ENCODE results near the gene SULT4A1.

DNA sequence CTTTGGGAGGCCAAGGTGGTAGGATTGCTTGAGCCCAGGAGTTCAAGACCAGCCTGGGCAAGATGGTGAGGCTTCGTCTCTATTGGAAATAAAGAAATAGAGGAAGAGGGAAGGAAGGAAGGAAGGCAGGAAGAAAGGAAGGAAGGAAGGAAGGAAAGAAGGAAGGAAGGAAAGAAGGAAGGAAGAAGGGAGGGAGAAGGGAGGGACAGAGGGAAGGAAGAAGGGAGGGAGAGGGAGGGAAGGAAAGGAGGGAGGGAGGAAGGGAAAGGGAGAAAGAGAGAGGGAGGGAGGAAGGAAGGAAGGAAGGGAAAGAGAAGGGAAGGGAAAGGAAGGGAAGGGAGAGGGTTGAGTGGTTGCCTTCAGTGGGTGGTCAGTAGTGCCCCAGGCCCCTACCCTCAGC is 47.4 kb upstream of the SULT4A1 start:
- TF ChIP-seq CTCF (IDR thresholded peaks at IDR 0.05 in 2 of 3, conservative IDR thresholded peaks at IDR 0.05 in 1 of 3; ENCODE audit: borderline replicate concordance in 1 of 3, insufficient read depth in 1 of 3, low read depth in 2 of 3, low read length in 2 of 3) (no peak), POLR2A (IDR thresholded peaks at IDR 0.05; ENCODE audit: borderline replicate concordance, extremely low read depth, insufficient read depth, insufficient read length) (no peak), ATF3 (IDR thresholded peaks at IDR 0.05) (no peak), CEBPB (IDR thresholded peaks at IDR 0.05; ENCODE audit: low read depth) (no peak), POLR2AphosphoS5 (IDR thresholded peaks at IDR 0.05; ENCODE audit: low read depth, low read length) (no peak), SP1 (IDR thresholded peaks at IDR 0.05; ENCODE audit: low read depth) (no peak), EGR1 (IDR thresholded peaks at IDR 0.05; ENCODE audit: low read depth) (no peak), ZNF274 (IDR thresholded peaks at IDR 0.05; ENCODE audit: low read depth, low read length) (no peak), YY1 (IDR thresholded peaks at IDR 0.05; ENCODE audit: extremely low read depth, insufficient replicate concordance, low read depth, low read length) (no peak)
- TF ChIP-seq, protein P1, sequence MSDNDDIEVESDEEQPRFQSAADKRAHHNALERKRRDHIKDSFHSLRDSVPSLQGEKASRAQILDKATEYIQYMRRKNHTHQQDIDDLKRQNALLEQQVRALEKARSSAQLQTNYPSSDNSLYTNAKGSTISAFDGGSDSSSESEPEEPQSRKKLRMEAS (IDR thresholded peaks at IDR 0.05), result no peak
- TF ChIP-seq, protein P2, sequence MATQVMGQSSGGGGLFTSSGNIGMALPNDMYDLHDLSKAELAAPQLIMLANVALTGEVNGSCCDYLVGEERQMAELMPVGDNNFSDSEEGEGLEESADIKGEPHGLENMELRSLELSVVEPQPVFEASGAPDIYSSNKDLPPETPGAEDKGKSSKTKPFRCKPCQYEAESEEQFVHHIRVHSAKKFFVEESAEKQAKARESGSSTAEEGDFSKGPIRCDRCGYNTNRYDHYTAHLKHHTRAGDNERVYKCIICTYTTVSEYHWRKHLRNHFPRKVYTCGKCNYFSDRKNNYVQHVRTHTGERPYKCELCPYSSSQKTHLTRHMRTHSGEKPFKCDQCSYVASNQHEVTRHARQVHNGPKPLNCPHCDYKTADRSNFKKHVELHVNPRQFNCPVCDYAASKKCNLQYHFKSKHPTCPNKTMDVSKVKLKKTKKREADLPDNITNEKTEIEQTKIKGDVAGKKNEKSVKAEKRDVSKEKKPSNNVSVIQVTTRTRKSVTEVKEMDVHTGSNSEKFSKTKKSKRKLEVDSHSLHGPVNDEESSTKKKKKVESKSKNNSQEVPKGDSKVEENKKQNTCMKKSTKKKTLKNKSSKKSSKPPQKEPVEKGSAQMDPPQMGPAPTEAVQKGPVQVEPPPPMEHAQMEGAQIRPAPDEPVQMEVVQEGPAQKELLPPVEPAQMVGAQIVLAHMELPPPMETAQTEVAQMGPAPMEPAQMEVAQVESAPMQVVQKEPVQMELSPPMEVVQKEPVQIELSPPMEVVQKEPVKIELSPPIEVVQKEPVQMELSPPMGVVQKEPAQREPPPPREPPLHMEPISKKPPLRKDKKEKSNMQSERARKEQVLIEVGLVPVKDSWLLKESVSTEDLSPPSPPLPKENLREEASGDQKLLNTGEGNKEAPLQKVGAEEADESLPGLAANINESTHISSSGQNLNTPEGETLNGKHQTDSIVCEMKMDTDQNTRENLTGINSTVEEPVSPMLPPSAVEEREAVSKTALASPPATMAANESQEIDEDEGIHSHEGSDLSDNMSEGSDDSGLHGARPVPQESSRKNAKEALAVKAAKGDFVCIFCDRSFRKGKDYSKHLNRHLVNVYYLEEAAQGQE (IDR thresholded peaks at IDR 0.05; ENCODE audit: low read depth), result no peak

All from HCT116 (cell line).